Activated naive CD8-positive, alpha-beta T cell (primary cell): ENCODE measurements around the gene ZSWIM5.
"Not testable (repeated sequence)": the region's sequence is repeated elsewhere in the genome, so short reads cannot be mapped to it uniquely, and the experiment has no call there.

ENCODE experiments used
- H3K27ac Mint-ChIP-seq: one replicate; pipeline ENCODE4 v1.8.0; 2021; ENCODE audit warnings: mixed read lengths
- H3K27me3 Mint-ChIP-seq: one replicate; pipeline ENCODE4 v1.8.0; 2021; ENCODE audit warnings: mixed read lengths
- H3K36me3 Mint-ChIP-seq: one replicate; pipeline ENCODE4 v1.8.0; 2021; ENCODE audit warnings: mixed read lengths
- H3K4me1 Mint-ChIP-seq: one replicate; pipeline ENCODE4 v1.8.0; 2021; ENCODE audit warnings: low read depth, mixed read lengths
- H3K4me3 Mint-ChIP-seq: one replicate; pipeline ENCODE4 v1.8.0; 2021; ENCODE audit warnings: mild to moderate bottlenecking, mixed read lengths
- H3K9me3 Mint-ChIP-seq: one replicate; pipeline ENCODE4 v1.8.0; 2021; ENCODE audit warnings: low read depth, mixed read lengths

The ZSWIM5 gene

GRCh38 chr1:45205910-45206721, at the start of gene ZSWIM5:
ZSWIM5 (minus strand) TSS chr1:45206605; CDS start chr1:45206350, 255 bp downstream.
- peaks cover 39% of the 10 kb centered on the region for H3K4me1 Mint-ChIP-seq
- H3K4me3 Mint-ChIP-seq = peak within 1 kb of the TSS; percentile 96
- no peaks in the 10 kb centered on the region for H3K9me3 Mint-ChIP-seq
- peak within 1 kb of the TSS; percentile 82 for H3K27ac Mint-ChIP-seq
- peaks cover 3% of the 10 kb centered on the region for H3K27me3 Mint-ChIP-seq
- H3K36me3 Mint-ChIP-seq = no peaks in the 10 kb centered on the region

GRCh38 chr1:45254490-45254889, 48.1 kb upstream of the ZSWIM5 start:
- H3K4me3 Mint-ChIP-seq = no peak overlapping the region
- no peak overlapping the region for H3K27ac Mint-ChIP-seq
- peaks cover 13% of the 10 kb centered on the region for H3K9me3 Mint-ChIP-seq
- no peaks in the 10 kb centered on the region for H3K4me1 Mint-ChIP-seq
- peaks cover 1% of the 10 kb centered on the region for H3K27me3 Mint-ChIP-seq
- peaks cover 13% of the 10 kb centered on the region for H3K36me3 Mint-ChIP-seq

GRCh38 chr1:45250544-45250943, 44.1 kb upstream of the ZSWIM5 start:
- Mint-ChIP-seq H3K4me3 (no peak overlapping the region), H3K9me3 (peaks cover 9% of the 10 kb centered on the region), H3K27me3 (peaks cover 1% of the 10 kb centered on the region), H3K36me3 (no peaks in the 10 kb centered on the region), H3K4me1 (peaks cover 16% of the 10 kb centered on the region), H3K27ac (no peak overlapping the region)

DNA sequence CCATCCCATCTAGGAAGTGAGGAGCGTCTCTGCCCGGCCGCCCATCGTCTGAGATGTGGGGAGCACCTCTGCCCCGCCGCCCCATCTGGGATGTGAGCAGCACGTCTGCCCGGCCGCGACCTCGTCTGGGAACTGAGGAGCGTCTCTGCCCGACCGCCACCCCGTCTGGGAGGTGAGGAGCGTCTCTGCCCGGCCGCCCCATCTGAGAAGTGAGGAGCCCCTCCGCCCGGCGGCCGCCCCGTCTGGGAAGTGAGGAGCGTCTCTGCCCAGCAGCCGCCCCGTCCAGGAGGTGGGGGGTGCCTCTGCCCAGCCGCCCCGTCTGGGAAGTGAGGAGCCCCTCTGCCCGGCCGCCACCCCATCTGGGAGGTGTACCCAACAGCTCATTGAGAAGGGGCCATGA, 41.6 kb upstream of the ZSWIM5 start:
- H3K27ac Mint-ChIP-seq, H3K27me3 Mint-ChIP-seq, H3K4me3 Mint-ChIP-seq, H3K36me3 Mint-ChIP-seq: not testable (repeated sequence)
- Mint-ChIP-seq H3K9me3 (peaks cover 10% of the 10 kb centered on the region), H3K4me1 (peaks cover 17% of the 10 kb centered on the region)

- H3K27ac Mint-ChIP-seq = peak overlapping the region; percentile 88
- peaks cover 10% of the 10 kb centered on the region for H3K9me3 Mint-ChIP-seq
- H3K27me3 Mint-ChIP-seq = no peaks in the 10 kb centered on the region
- H3K4me1 Mint-ChIP-seq = peaks cover 17% of the 10 kb centered on the region
- H3K36me3 Mint-ChIP-seq = peaks cover 2% of the 10 kb centered on the region
- peak overlapping the region; percentile 52 for H3K4me3 Mint-ChIP-seq
Measured at GRCh38 chr1:45246760-45247159, 40.4 kb upstream of the ZSWIM5 start.

GRCh38 chr1:45246359-45246758, 40.0 kb upstream of the ZSWIM5 start:
- Mint-ChIP-seq H3K4me1 (peaks cover 17% of the 10 kb centered on the region), H3K27ac (peak overlapping the region; percentile 88), H3K4me3 (peak overlapping the region; percentile 52), H3K9me3 (peaks cover 10% of the 10 kb centered on the region)
- not testable (repeated sequence) for H3K27me3 Mint-ChIP-seq, H3K36me3 Mint-ChIP-seq

DNA sequence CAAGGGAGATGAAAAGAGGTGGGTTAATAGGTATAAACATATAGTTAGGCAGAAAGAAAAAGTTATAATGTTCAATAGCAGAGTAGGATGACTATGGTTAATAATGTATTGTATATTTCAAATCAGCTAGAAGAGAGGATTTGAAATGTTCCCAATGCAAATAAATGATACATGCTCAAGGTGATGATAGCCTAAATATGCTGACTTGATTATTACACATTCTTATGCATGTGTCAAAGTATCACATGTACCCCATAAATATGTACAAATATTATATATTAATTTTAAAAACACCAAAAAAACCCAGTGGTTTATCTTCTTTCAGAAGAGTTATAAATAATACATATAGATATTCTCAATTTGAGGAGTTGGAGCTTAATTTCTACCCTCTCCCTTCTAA, 38.3 kb upstream of the ZSWIM5 start:
- H3K4me1 Mint-ChIP-seq = peaks cover 17% of the 10 kb centered on the region
- peaks cover 10% of the 10 kb centered on the region for H3K9me3 Mint-ChIP-seq
- H3K36me3 Mint-ChIP-seq = peaks cover 11% of the 10 kb centered on the region
- H3K4me3 Mint-ChIP-seq = no peak overlapping the region
- no peaks in the 10 kb centered on the region for H3K27me3 Mint-ChIP-seq
- no peak overlapping the region for H3K27ac Mint-ChIP-seq

DNA sequence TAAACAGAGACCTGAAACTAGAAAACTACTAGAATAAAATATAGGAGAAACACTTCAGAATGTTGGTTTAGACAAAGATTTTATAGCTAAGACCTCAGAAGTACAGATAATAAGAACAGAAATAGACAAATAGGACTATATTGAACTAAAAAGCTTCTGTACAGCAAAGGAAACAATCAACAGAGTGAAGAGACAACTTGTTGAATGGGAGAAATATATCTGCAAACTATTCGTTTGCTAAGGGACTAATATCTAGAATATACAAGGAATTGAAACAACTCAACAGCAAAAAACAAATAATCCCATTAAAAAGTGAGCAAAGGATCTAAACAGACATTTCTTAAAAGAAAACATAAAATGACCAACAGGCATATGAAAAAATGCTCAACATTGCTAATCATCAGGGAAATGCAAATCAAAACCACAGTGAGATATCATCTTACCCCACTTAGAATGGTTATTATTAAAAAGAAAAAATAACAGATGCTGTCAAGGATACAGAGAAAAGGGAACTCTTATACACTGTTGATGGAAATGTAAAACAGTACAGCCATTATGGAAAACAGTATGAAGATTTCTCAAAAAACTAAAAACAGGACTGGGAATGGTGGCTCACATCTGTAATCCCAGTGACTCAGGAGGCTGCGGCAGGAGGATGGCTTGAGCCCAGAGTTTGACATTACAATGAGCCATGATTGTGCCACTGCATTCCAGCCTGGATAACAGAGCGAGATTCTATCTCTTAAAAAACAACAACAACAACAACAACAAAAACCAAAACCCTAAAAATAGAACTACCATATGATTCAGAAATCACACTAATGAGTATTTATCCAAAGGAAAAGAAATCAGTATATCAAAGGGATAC, 37.3 kb upstream of the ZSWIM5 start:
- no peak overlapping the region for H3K27ac Mint-ChIP-seq
- no peak overlapping the region for H3K4me3 Mint-ChIP-seq
- H3K9me3 Mint-ChIP-seq = peaks cover 10% of the 10 kb centered on the region
- H3K27me3 Mint-ChIP-seq = no peaks in the 10 kb centered on the region
- peaks cover 11% of the 10 kb centered on the region for H3K36me3 Mint-ChIP-seq
- peaks cover 17% of the 10 kb centered on the region for H3K4me1 Mint-ChIP-seq

DNA sequence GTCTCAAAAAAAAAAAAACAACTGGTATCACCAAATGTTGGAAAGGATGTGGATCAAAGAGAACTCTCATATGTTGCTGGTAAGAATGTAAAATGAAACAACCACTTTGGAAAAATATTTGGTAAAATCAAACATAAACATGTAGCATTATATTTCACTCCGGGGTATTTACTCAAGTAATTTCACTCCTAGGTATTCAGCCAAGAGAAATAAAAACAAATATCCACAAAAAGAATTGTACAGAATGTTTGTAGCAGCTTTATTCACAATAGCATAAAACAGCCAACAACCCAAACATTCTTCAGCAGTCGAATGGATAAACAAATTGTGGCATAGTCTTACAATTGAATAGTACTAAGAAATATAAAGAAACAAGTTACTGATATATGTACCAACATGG, 32.4 kb upstream of the ZSWIM5 start:
- Mint-ChIP-seq H3K27me3 (no peaks in the 10 kb centered on the region), H3K4me3 (no peak overlapping the region), H3K36me3 (peaks cover 16% of the 10 kb centered on the region), H3K4me1 (no peaks in the 10 kb centered on the region), H3K27ac (no peak overlapping the region), H3K9me3 (peaks cover 7% of the 10 kb centered on the region)

DNA sequence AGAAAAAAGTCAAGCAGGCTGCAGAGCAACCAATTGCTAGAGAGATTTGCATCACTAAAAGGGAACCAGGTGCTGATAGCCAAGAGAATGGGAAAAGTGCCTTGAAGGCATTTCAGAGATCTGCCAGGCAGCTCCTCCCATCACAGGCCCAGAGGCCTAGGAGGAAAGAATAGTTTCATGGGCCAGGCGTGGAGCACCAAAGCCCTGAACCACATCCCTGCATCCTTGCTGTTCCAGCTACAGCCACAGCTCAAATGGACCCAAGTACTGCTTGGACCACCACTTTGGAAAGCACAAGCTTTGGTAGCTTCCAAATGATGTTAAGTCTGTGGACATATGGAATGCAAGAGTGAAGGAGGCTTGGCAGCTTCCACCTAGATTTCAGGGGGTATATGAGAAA, 29.7 kb upstream of the ZSWIM5 start:
- Mint-ChIP-seq H3K27me3 (no peaks in the 10 kb centered on the region), H3K4me3 (no peak overlapping the region), H3K9me3 (peaks cover 7% of the 10 kb centered on the region), H3K4me1 (no peaks in the 10 kb centered on the region), H3K27ac (no peak overlapping the region), H3K36me3 (peaks cover 12% of the 10 kb centered on the region)

GRCh38 chr1:45230537-45230936, 24.1 kb upstream of the ZSWIM5 start:
- no peak overlapping the region for H3K4me3 Mint-ChIP-seq
- no peaks in the 10 kb centered on the region for H3K36me3 Mint-ChIP-seq
- H3K27me3 Mint-ChIP-seq = no peaks in the 10 kb centered on the region
- H3K27ac Mint-ChIP-seq = no peak overlapping the region
- peaks cover 4% of the 10 kb centered on the region for H3K9me3 Mint-ChIP-seq
- no peaks in the 10 kb centered on the region for H3K4me1 Mint-ChIP-seq

DNA sequence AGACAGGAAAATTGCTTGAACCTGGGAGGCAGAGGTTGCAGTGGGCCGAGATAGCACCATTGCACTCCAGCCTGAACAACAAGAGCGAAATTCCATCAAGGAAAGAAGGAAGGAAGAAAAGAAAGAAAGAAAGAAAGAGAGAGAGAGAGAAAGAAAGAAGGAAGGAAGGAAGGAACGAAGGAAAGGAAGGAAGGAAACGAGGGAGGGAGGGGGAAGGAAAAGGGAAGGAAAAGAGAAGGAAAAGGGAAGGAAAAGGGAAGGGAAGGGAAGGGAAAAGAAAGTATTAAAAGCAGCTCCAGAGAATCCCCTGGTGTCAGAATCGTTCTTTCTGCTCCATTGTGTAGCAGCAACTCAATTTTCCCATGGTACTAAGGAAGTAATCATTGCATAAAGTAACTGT, 19.2 kb upstream of the ZSWIM5 start:
- no peak overlapping the region for H3K4me3 Mint-ChIP-seq
- H3K9me3 Mint-ChIP-seq = no peaks in the 10 kb centered on the region
- no peaks in the 10 kb centered on the region for H3K36me3 Mint-ChIP-seq
- no peaks in the 10 kb centered on the region for H3K4me1 Mint-ChIP-seq
- H3K27me3 Mint-ChIP-seq = peaks cover 2% of the 10 kb centered on the region
- H3K27ac Mint-ChIP-seq = no peak overlapping the region

DNA sequence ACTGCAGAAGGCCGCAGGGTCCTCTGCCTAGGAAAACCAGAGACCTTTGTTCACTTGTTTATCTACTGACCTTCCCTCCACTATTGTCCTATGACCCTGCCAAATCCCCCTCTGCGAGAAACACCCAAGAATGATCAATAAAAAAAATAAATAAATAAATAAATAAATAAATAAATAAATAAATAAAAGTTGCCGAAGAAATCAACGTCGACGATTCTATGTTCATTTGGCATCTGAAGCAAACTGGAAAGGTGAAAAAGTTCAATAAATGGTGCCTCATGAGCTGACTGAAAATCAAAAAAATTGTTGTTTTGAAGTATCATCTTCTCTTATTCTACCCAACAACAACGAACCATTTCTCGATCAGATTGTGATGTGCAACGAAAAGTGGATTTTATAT, 17.3 kb upstream of the ZSWIM5 start:
- not testable (repeated sequence) for H3K27me3 Mint-ChIP-seq, H3K4me1 Mint-ChIP-seq, H3K9me3 Mint-ChIP-seq, H3K27ac Mint-ChIP-seq, H3K36me3 Mint-ChIP-seq, H3K4me3 Mint-ChIP-seq

DNA sequence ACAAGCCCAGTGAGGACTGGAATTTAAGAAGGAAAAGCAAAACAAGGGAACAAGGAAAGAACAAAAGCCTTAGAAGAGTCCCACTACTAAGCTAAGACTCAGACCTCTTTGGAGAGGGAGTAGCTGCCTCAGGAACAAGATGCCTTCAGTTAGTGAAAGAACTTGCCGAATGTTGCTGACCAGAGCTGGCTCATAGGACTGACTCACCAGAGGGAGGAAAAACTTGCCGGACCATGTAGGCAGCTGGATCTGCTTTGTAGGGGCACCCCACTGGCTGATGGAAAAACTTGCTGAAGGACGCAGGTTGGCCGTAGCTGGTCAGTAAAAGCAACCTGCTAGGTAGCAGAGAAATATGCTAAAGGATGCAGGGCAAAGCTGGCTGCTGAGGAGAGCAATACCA, 15.3 kb upstream of the ZSWIM5 start:
- H3K4me1 Mint-ChIP-seq = no peaks in the 10 kb centered on the region
- H3K27me3 Mint-ChIP-seq = peaks cover 3% of the 10 kb centered on the region
- H3K27ac Mint-ChIP-seq = no peak overlapping the region
- no peak overlapping the region for H3K4me3 Mint-ChIP-seq
- H3K36me3 Mint-ChIP-seq = peaks cover 2% of the 10 kb centered on the region
- no peaks in the 10 kb centered on the region for H3K9me3 Mint-ChIP-seq

GRCh38 chr1:45216861-45217260, 10.5 kb upstream of the ZSWIM5 start:
- peaks cover 2% of the 10 kb centered on the region for H3K36me3 Mint-ChIP-seq
- H3K4me1 Mint-ChIP-seq = no peaks in the 10 kb centered on the region
- H3K4me3 Mint-ChIP-seq = no peak overlapping the region
- H3K9me3 Mint-ChIP-seq = no peaks in the 10 kb centered on the region
- H3K27ac Mint-ChIP-seq = no peak overlapping the region
- peaks cover 3% of the 10 kb centered on the region for H3K27me3 Mint-ChIP-seq
